Progenitor cell of endocrine pancreas (in vitro differentiated cells): Measurements from ENCODE around the gene DYNC1LI1. TPM values are rescaled to one million over a fixed set of nuclear protein-coding genes. Genes with fewer than 3 reads are reported as not detected.

Source experiments
- DNase-seq: peaks from one replicate; pipeline ENCODE4 v3.0.0; 2021; ENCODE audit warnings: low spot score; ENCODE audit not compliant: unreplicated experiment
- H3K27ac Mint-ChIP-seq: 2 replicates; pipeline ENCODE4 v1.8.0; 2021; ENCODE audit warnings: mild to moderate bottlenecking, moderate library complexity, mixed read lengths
- H3K27me3 Mint-ChIP-seq: 2 replicates; pipeline ENCODE4 v1.8.0; 2021; ENCODE audit warnings: mixed read lengths
- H3K36me3 Mint-ChIP-seq: 2 replicates; pipeline ENCODE4 v1.8.0; 2022; ENCODE audit warnings: mixed read lengths; ENCODE audit not compliant: insufficient read depth
- H3K4me1 Mint-ChIP-seq: 2 replicates; pipeline ENCODE4 v1.8.0; 2021; ENCODE audit warnings: low read depth, mixed read lengths
- H3K4me3 Mint-ChIP-seq: 2 replicates; pipeline ENCODE4 v1.8.0; 2021; ENCODE audit warnings: low read depth, mild to moderate bottlenecking, moderate library complexity, mixed read lengths
- H3K9me3 Mint-ChIP-seq: 2 replicates; pipeline ENCODE4 v1.8.0; 2021; ENCODE audit warnings: low read depth, mixed read lengths
- CTCF ChIP-seq: fragments of 200-600 bp; sonication (generic); IDR thresholded peaks from one replicate; pipeline ENCODE4 v1.5.0; 2021; ENCODE audit warnings: antibody characterized with exemption, mild to moderate bottlenecking; ENCODE audit not compliant: unreplicated experiment
- total RNA-seq: library from RNA; stranded (reverse); gene quantifications from 2 replicates; pipeline ENCODE4 v1.2.1, GENCODE V29; 2021

DYNC1LI1 gene
- total RNA-seq, 1 donor from 2014 or later, result 43.8 TPM

DNA sequence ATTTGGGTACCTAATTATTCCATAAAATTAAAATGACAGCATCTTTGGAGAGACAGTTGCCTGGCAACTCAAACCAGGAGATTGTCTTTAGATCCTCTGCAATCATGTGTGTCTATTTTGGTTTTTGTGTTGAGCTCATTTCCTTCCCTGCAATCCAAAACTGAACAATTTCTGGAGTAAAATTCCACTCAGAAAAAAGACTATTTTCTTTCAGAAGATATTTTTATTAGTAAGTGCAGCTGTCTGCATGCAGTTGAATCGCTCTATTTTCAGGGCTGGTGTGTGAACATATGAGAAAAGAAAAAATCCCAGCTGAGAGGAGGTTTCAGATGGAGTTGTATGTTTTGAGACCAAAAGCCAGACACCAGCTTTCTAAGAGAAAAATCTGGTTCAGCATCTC lies 41.9 kb upstream of the DYNC1LI1 start:
- Mint-ChIP-seq H3K4me3 (no peak overlapping the region), H3K27me3 (peaks cover 3% of the 10 kb centered on the region), H3K4me1 (no peaks in the 10 kb centered on the region), H3K9me3 (no peaks in the 10 kb centered on the region), H3K36me3 (no peaks in the 10 kb centered on the region), H3K27ac (no peak overlapping the region)
- TF ChIP-seq CTCF, result no peak
- no peak for DNase-seq

- Mint-ChIP-seq H3K36me3 (no peaks in the 10 kb centered on the region), H3K27me3 (no peaks in the 10 kb centered on the region), H3K9me3 (no peaks in the 10 kb centered on the region), H3K4me1 (peaks cover 7% of the 10 kb centered on the region), H3K4me3 (no peak overlapping the region), H3K27ac (no peak overlapping the region)
- TF ChIP-seq CTCF, result no peak
- DNase-seq, result no peak
Measured at GRCh38 chr3:32607522-32607921, 36.9 kb upstream of the DYNC1LI1 start.

DNA sequence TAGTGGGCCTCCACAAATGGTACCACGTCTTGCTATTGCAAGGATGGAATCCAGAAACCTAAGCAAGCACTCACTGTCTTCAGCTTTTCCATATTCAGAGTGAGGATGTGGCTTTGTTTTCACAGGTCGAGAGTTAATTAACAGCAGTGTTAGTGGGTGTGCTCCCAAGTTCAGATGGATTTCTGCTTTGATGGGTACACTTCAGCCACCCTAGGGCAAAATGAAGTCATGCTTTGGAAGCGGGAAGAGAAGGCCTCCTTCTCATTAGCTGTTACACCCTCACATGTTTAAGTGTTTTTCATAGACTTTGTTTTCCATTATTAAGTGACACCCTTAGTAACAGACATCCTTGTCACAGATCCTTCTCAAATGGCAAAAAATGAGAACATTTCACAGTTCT lies 36.3 kb upstream of the DYNC1LI1 start:
- no peak for TF ChIP-seq CTCF
- Mint-ChIP-seq H3K27ac (no peak overlapping the region), H3K9me3 (no peaks in the 10 kb centered on the region), H3K27me3 (no peaks in the 10 kb centered on the region), H3K4me3 (no peak overlapping the region), H3K36me3 (no peaks in the 10 kb centered on the region), H3K4me1 (peaks cover 8% of the 10 kb centered on the region)
- DNase-seq, result no peak

- DNase-seq, result no peak
- H3K4me1 Mint-ChIP-seq, result peaks cover 13% of the 10 kb centered on the region
- H3K27ac Mint-ChIP-seq, result no peak overlapping the region
- H3K27me3 Mint-ChIP-seq, result no peaks in the 10 kb centered on the region
- TF ChIP-seq CTCF, result no peak
- no peaks in the 10 kb centered on the region for H3K36me3 Mint-ChIP-seq
- no peak overlapping the region for H3K4me3 Mint-ChIP-seq
- no peaks in the 10 kb centered on the region for H3K9me3 Mint-ChIP-seq
Measured at GRCh38 chr3:32606277-32606676, 35.6 kb upstream of the DYNC1LI1 start.

GRCh38 chr3:32603064-32603463 lies 32.4 kb upstream of the DYNC1LI1 start:
- Mint-ChIP-seq H3K4me3 (no peak overlapping the region), H3K9me3 (no peaks in the 10 kb centered on the region), H3K36me3 (no peaks in the 10 kb centered on the region), H3K27ac (no peak overlapping the region), H3K27me3 (no peaks in the 10 kb centered on the region), H3K4me1 (peaks cover 13% of the 10 kb centered on the region)
- TF ChIP-seq CTCF, result no peak
- DNase-seq, result no peak
